MM.1S (cell line): Measurements from ENCODE around the gene CFAP68.

ENCODE experiments used
- DNase-seq: peaks from one replicate; pipeline ENCODE4 v3.0.0-alpha.2; 2015
- H2AFZ ChIP-seq: fragments of 300-600 bp; sonication (generic); 2 replicates; pipeline ENCODE4 v1.6.0; 2016; ENCODE audit warnings: antibody characterized with exemption, low read length
- H3F3A ChIP-seq: fragments of 300-600 bp; sonication (generic); 2 replicates; pipeline ENCODE4 v1.6.1; 2016; ENCODE audit warnings: mild to moderate bottlenecking, antibody characterized with exemption, low read length, moderate library complexity, mixed read lengths; ENCODE audit not compliant: insufficient read depth
- H3K27ac ChIP-seq: fragments of 300-600 bp; sonication (generic); 2 replicates; pipeline ENCODE4 v1.5.1; 2016; ENCODE audit warnings: mild to moderate bottlenecking, low read length
- H3K27me3 ChIP-seq: fragments of 300-600 bp; sonication (generic); replicated peaks from 2 replicates; pipeline ENCODE4 v1.6.0; 2016; ENCODE audit warnings: low read length; ENCODE audit not compliant: insufficient read depth
- H3K36me3 ChIP-seq: fragments of 300-600 bp; sonication (generic); replicated peaks from 2 replicates; pipeline ENCODE4 v1.6.1; 2016; ENCODE audit warnings: mild to moderate bottlenecking, low read length, mixed read lengths; ENCODE audit not compliant: insufficient read depth
- H3K4me1 ChIP-seq: fragments of 300-600 bp; sonication (generic); 2 replicates; pipeline ENCODE4 v1.6.1; 2016; ENCODE audit warnings: low read length, mixed read lengths
- H3K4me2 ChIP-seq: fragments of 300-600 bp; sonication (generic); 2 replicates; pipeline ENCODE4 v1.6.0; 2016; ENCODE audit warnings: low read depth, low read length
- H3K4me3 ChIP-seq: fragments of 300-600 bp; sonication (generic); 2 replicates; pipeline ENCODE4 v1.5.1; 2016; ENCODE audit warnings: low read length, mixed read lengths
- H3K79me2 ChIP-seq: fragments of 300-600 bp; sonication (generic); 2 replicates; pipeline ENCODE4 v1.6.1; 2016; ENCODE audit warnings: mixed run types, low read length, mixed read lengths
- H3K9ac ChIP-seq: fragments of 300-600 bp; sonication (generic); 2 replicates; pipeline ENCODE4 v1.6.1; 2016; ENCODE audit warnings: low read length, mixed read lengths
- H3K9me2 ChIP-seq: fragments of 300-600 bp; sonication (generic); replicated peaks from 2 replicates; pipeline ENCODE4 v1.6.1; 2016; ENCODE audit warnings: mild to moderate bottlenecking, low read length, mixed read lengths; ENCODE audit not compliant: insufficient read depth
- H3K9me3 ChIP-seq: fragments of 300-600 bp; sonication (generic); replicated peaks from 2 replicates; pipeline ENCODE4 v1.6.1; 2016; ENCODE audit warnings: mild to moderate bottlenecking, low read length, mixed read lengths; ENCODE audit not compliant: insufficient read depth
- H4K20me1 ChIP-seq: fragments of 300-600 bp; sonication (generic); 2 replicates; pipeline ENCODE4 v1.6.1; 2016; ENCODE audit warnings: mild to moderate bottlenecking, low read length, moderate library complexity, mixed read lengths; ENCODE audit not compliant: insufficient read depth
- EZH2 ChIP-seq: fragments of 300-600 bp; sonication (generic); optimal IDR thresholded peaks from 2 replicates; pipeline ENCODE3; 2017; ENCODE audit warnings: low read depth, mild to moderate bottlenecking, antibody characterized with exemption, low read length, mixed read lengths
- EZH2phosphoT487 ChIP-seq: fragments of 300-600 bp; sonication (generic); IDR thresholded peaks from 2 replicates; pipeline ENCODE4 v1.6.1; 2018; ENCODE audit warnings: antibody characterized with exemption, low read length
- TF ChIP-seq, protein P1 (sequence below): fragments of 300-600 bp; sonication (generic); IDR thresholded peaks from 2 replicates; pipeline ENCODE4 v1.5.1; 2016; ENCODE audit warnings: antibody characterized with exemption, low read length, mixed read lengths

Gene CFAP68

DNA sequence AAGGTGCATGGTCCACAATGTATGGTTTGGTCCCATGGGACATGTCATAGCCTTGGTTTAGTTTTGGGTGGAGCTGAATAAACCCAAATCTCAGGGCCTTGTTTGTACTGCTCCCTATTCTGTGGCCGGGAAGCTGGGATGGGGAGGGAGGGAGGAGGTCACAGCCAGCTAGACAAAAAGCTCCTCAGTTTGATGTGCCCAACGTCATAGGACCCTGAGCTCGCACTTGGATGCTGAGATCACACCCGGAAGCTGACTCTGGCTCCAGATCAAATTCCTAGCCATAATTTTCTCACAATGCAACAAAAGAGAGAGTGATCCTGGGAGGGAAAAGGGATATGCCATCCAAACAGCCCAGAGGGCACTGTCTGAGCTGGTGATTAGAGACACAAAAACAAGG is 34.7 kb downstream of the CFAP68 start:
- TF ChIP-seq EZH2, result no peak
- TF ChIP-seq, protein P1, sequence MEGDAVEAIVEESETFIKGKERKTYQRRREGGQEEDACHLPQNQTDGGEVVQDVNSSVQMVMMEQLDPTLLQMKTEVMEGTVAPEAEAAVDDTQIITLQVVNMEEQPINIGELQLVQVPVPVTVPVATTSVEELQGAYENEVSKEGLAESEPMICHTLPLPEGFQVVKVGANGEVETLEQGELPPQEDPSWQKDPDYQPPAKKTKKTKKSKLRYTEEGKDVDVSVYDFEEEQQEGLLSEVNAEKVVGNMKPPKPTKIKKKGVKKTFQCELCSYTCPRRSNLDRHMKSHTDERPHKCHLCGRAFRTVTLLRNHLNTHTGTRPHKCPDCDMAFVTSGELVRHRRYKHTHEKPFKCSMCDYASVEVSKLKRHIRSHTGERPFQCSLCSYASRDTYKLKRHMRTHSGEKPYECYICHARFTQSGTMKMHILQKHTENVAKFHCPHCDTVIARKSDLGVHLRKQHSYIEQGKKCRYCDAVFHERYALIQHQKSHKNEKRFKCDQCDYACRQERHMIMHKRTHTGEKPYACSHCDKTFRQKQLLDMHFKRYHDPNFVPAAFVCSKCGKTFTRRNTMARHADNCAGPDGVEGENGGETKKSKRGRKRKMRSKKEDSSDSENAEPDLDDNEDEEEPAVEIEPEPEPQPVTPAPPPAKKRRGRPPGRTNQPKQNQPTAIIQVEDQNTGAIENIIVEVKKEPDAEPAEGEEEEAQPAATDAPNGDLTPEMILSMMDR, result no peak
- no peak for TF ChIP-seq EZH2phosphoT487
- no peaks in the 10 kb centered on the region for H3K9me2 ChIP-seq
- no peaks in the 10 kb centered on the region for H4K20me1 ChIP-seq
- no peaks in the 10 kb centered on the region for H3K79me2 ChIP-seq
- H2AFZ ChIP-seq, result no peak overlapping the region
- no peaks in the 10 kb centered on the region; the same call in 1 of the 2 replicates for H3K27me3 ChIP-seq
- H3K4me3 ChIP-seq, result no peak overlapping the region
- no peaks in the 10 kb centered on the region; the same call in 1 of the 2 replicates for H3F3A ChIP-seq
- H3K27ac ChIP-seq, result no peak overlapping the region
- no peaks in the 10 kb centered on the region for H3K36me3 ChIP-seq
- no peaks in the 10 kb centered on the region for H3K4me1 ChIP-seq
- no peak overlapping the region for H3K9ac ChIP-seq
- DNase-seq, result no peak
- H3K9me3 ChIP-seq, result no peaks in the 10 kb centered on the region
- H3K4me2 ChIP-seq, result no peak overlapping the region

- Histone ChIP-seq H4K20me1 (no peaks in the 10 kb centered on the region), H3K4me2 (no peak overlapping the region), H3K9ac (no peak overlapping the region), H3K27ac (no peak overlapping the region), H2AFZ (no peak overlapping the region), H3K4me3 (no peak overlapping the region), H3K9me2 (no peaks in the 10 kb centered on the region), H3K4me1 (no peaks in the 10 kb centered on the region), H3K27me3 (no peaks in the 10 kb centered on the region), H3K9me3 (no peaks in the 10 kb centered on the region), H3F3A (no peaks in the 10 kb centered on the region; the same call in 1 of the 2 replicates), H3K79me2 (no peaks in the 10 kb centered on the region), H3K36me3 (no peaks in the 10 kb centered on the region)
- no peak for TF ChIP-seq EZH2phosphoT487
- no peak for TF ChIP-seq EZH2
- TF ChIP-seq, protein P1, result no peak
- DNase-seq, result no peak
These were observed 37.4 kb downstream of the CFAP68 start for GRCh38 chr11:111916768-111917167.

DNA sequence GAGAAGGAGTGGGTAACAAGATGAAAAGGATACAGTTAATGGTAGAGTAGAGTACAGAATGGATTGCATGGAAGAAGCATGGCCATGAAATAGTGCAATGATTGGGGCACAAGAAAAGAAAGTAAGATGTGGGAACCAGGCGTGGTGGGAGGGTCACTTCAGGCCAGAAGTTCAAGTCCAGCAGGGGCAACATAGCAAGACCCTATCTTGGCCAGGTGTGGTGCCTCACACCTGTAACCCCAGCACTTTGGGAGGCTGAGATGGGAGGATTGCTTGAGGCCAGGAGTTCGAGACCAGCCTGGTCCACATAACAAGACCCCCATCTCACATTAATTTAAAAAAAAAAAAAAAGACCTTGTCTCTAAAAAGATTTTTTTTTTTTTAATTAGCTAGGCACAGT is 38.0 kb downstream of the CFAP68 start:
- Histone ChIP-seq H3K36me3 (no peaks in the 10 kb centered on the region), H3K9me3 (no peaks in the 10 kb centered on the region), H3K9ac (no peak overlapping the region), H3K4me3 (no peak overlapping the region), H4K20me1 (no peaks in the 10 kb centered on the region), H2AFZ (no peak overlapping the region), H3K4me2 (no peak overlapping the region), H3K27ac (no peak overlapping the region), H3F3A (no peaks in the 10 kb centered on the region; the same call in 1 of the 2 replicates), H3K4me1 (no peaks in the 10 kb centered on the region), H3K9me2 (no peaks in the 10 kb centered on the region), H3K27me3 (no peaks in the 10 kb centered on the region), H3K79me2 (no peaks in the 10 kb centered on the region)
- TF ChIP-seq EZH2 (no peak), EZH2phosphoT487 (no peak)
- TF ChIP-seq, protein P1, result no peak
- no peak for DNase-seq
